ENCODE results near the gene LEUTX.

DNA sequence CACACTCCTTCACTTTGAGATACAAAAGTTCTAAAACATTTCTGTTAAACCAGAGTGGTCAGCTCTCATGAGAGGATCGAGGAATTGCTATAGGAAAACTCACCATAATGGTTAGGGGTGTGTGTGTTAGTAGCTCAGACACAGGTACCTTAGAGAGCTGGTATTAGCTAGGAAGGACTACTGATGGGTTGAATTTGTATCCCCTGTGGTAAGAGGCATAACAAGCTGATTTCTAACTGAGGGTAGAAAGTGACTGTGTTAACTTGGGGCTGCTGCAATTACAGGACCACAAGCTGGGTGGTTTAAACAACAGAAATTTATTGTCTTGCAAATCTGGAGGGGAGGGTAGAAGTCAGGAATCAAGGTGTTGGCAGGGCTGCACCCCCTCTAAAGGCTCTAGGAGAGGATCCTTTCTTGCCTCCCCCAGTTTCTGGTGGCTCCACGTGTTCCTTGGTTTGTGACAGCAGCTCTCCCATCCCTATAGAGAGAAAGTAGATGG, 17.4 kb downstream of the LEUTX start:
- no peak for TF ChIP-seq EZH2 (IDR thresholded peaks at IDR 0.05; ENCODE audit: borderline replicate concordance, low read depth, low read length, poor library complexity, severe bottlenecking)
- TF ChIP-seq, protein P1, sequence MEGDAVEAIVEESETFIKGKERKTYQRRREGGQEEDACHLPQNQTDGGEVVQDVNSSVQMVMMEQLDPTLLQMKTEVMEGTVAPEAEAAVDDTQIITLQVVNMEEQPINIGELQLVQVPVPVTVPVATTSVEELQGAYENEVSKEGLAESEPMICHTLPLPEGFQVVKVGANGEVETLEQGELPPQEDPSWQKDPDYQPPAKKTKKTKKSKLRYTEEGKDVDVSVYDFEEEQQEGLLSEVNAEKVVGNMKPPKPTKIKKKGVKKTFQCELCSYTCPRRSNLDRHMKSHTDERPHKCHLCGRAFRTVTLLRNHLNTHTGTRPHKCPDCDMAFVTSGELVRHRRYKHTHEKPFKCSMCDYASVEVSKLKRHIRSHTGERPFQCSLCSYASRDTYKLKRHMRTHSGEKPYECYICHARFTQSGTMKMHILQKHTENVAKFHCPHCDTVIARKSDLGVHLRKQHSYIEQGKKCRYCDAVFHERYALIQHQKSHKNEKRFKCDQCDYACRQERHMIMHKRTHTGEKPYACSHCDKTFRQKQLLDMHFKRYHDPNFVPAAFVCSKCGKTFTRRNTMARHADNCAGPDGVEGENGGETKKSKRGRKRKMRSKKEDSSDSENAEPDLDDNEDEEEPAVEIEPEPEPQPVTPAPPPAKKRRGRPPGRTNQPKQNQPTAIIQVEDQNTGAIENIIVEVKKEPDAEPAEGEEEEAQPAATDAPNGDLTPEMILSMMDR (conservative IDR thresholded peaks at IDR 0.05; ENCODE audit: low read depth, low read length), result no peak

All from A673 (cell line).